ENCODE data around the gene RAB42.
"Not testable (repeated sequence)": the region's sequence is repeated elsewhere in the genome, so short reads cannot be mapped to it uniquely, and the experiment has no call there.

RAB42 gene, protein sequence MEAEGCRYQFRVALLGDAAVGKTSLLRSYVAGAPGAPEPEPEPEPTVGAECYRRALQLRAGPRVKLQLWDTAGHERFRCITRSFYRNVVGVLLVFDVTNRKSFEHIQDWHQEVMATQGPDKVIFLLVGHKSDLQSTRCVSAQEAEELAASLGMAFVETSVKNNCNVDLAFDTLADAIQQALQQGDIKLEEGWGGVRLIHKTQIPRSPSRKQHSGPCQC

DNA sequence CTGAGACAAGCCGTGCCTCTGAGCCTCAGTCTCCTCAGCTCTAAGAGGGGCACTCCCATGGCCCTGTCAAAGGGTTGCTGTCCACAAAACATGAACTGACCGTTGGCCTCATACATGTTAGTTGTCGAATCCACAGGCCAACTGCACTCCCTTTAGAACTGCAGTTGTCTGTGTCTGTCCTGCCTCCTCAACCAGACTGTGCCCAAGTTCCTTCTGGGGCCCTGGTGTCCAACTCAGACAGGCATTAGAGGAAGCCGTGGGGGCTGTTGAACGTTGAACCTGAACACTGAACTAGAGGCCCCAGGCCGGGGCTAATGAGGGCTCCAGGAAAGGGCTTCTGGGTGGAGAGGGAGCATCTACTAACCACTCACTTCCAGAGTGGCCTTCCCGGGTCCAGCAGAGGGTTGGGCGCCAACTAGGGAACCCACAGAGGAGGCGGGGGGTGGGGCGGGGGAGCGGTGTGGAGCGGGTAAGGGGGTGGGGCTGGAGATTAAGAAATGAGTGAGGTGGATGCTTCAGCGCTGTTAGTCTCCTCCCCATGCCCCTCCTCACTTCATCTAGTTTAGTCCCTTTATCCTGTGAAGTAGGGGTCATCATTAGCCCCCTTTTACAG is at the start of gene RAB42:
TSS of gene RAB42 (plus strand) at position 558 of the 613 bp plus-strand sequence. CDS start 247 bp downstream, outside the sequence.
- peak; percentile 77 for DNase-seq

GRCh38 chr1:28545246-28545628 is 46.8 kb upstream of the RAB42 start:
- no peak for DNase-seq

- DNase-seq = no peak
Observed at GRCh38 chr1:28548318-28548717, 43.7 kb upstream of the RAB42 start.

GRCh38 chr1:28551381-28551780 is 40.7 kb upstream of the RAB42 start:
- no peak for DNase-seq

DNA sequence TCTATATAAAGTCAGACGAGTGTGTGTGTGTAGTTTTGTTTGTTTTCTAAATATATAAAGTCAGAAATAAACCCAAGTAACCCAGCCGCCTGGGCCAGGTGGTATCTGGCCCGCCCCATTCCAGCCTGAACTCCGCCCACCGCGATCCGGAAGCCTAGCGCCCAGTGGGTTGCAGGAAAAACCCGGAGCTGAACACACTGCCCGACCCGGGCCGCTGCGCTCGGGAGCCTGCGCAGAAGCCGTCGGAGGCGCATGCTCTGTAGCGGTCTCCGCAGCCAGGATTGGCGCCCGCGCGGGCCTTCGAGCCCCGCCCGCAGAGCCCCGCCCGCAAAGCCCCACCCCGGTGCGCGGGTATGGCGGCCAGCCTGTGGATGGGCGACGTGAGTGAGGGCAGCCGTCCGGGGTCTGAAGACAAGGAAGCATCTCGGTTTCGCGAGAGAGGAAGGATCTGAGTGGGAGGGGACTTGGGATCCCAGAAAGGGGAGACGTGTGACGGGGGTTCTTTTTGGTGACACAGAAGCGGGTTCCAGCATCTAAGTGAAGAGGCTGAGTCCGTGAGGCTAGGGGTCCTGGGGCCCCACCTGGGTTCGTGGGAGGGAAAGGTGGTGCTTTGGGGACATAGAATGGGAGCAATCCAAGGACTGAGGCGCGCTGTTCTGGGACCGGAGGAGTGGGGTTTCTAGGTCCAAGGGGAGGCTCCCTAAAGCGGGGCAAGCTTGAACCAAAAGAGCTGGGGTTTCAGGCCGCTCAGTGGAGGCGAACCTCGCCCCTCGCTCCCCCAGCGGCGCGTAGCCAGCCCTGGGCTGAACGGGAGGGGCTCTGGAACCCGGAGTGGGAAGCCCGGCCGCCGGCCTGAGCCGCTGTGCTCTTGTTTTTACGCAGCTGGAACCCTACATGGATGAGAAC is 39.1 kb upstream of the RAB42 start, which contains the start of gene TRNAU1AP:
TSS of gene TRNAU1AP (plus strand) at position 328 of the 906 bp plus-strand sequence. CDS start at position 354, 26 bp downstream.
- peak; percentile 99 for DNase-seq

DNA sequence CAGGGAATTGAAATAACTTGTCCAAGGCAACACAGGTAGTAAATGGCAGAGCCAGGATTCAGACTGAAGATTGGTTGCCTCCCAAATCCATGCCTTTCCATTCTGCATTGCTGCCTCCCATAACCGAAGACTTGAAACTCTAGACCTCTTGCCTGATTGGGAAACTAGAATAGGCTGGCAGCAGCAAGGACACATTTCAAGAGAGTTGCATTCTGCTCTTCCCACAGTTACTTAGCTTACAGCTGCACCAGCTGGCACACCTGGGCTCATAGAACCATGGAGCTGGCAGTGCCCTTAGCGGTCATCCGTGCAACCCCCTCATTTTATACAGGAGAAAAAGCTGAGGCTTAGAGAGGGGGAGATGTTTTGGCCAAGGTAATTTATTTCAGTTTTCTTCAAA is 31.2 kb upstream of the RAB42 start:
- no peak for DNase-seq

DNA sequence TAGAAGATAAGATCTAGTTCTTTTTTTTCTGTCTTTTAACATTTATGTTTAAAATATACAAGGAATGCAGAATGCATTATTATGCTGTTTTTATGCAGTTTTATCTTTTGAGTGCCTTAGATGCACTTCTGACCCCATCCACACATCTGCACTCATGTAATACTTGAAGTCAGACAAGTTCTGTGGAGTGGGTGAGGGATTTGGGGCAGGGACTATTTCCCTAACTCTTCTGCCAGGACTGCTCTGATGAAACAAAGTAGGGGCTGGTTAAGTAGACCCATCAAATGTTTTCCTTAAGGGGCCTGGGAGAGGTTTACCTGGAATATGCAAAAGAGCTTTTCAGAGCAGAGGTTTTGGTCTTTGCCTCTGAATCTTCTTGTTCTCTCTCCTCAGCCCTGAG is 27.8 kb upstream of the RAB42 start:
- no peak for DNase-seq

- no peak for DNase-seq
Observed at GRCh38 chr1:28565040-28565439, 27.0 kb upstream of the RAB42 start.

- no peak for DNase-seq
Observed at GRCh38 chr1:28565726-28566125, 26.3 kb upstream of the RAB42 start.

DNA sequence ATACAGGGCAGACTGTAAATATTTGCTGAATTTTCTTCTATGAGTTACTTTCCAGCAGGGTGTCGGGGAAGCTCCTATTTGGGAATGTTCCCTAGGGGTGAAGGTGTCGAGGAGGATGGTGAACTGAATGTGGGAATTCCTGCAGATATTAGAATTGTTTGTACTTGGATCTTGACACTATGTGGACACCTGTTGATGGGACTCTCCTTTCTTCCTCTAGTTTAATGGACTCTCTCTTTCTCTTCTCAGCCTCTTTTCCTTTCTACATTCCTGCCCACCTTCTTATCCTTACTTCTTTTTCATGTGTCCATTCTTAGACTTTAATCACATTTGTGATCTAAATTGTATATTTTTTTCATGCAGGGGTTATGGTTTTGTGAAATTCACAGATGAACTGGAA is 25.1 kb upstream of the RAB42 start:
- no peak for DNase-seq

DNA sequence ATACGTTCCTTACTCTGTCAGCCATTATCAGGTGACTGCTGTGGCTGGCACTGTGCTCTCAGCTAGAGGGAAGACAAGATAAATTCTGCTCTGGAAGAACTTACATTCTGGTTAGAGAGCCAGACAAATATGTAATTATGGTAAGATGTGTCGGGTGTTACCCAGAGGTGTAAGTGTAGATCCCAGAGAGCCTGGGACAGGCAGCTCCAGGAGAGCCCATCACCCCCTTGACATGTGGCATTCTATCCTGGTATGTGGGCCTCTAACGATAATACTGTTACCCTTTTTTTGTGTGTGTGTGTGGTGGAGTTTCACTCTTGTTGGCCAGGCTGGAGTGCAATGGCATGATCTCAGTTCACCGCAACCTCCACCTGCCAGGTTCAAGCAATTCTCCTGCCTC is 20.2 kb upstream of the RAB42 start:
- DNase-seq = no peak

GRCh38 chr1:28572891-28573290 is 19.2 kb upstream of the RAB42 start:
- not testable (repeated sequence) for DNase-seq

DNA sequence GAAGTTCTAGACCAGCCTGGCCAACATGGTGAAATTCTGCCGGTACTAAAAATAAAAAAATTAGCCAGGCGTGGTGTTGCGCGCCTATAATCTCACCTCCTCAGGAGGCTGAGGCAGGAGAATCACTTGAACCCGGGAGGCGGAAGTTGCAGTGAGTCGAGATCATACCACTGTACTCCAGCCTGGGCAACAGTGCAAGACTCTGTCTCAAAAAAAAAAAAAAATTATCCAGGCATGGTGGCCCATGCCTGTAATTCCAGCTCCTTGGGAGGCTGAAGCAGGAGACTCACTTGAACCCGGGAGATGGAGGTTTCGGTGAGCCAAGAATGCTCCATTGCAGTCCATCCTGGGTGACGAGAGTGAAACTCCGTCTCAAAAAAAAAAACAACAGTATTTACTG is 18.5 kb upstream of the RAB42 start:
- no peak for DNase-seq

GRCh38 chr1:28577052-28577678 is 14.9 kb upstream of the RAB42 start:
- DNase-seq = peak; percentile 64

DNA sequence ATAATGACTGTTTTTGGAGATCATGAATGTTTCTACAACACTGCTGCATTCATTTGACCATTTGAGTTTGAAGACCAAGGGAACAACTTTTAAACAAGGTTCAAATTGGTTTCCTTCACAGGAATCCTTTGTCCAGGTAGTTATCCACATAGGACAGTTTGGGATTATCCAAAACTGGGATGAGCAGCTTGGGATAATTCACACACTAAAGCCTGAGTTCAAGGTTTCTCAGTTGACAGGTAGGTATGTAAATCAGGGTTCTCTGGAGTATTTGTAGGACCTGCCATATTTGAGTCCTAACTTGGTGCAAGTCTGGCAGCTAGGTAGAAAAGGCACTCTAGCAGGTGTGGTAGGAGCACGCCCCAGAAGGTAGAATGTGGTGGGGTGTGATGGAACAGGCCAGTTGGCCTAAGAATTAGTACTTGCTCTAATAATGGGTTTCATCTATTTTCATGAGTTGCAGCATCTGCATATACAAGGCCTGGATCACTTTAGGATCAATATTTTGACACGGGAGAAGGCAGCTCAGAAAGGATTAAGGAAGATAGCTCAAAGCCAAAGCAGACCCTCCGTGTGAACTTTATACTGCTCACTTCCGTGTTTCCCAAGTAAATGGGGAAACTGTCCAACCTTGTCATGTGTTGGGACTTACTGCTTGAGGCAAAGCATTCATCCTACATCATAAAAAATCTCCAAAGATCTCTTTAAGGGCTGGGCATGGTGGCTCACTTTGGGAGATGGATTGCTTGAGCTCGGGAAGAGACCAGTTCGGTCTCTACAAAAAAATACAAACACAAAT is 14.1 kb upstream of the RAB42 start:
- peak; percentile 63 for DNase-seq

GRCh38 chr1:28578696-28579218 is 13.3 kb upstream of the RAB42 start:
- no peak for DNase-seq

- no peak for DNase-seq
Observed at GRCh38 chr1:28579401-28579800, 12.7 kb upstream of the RAB42 start.

DNA sequence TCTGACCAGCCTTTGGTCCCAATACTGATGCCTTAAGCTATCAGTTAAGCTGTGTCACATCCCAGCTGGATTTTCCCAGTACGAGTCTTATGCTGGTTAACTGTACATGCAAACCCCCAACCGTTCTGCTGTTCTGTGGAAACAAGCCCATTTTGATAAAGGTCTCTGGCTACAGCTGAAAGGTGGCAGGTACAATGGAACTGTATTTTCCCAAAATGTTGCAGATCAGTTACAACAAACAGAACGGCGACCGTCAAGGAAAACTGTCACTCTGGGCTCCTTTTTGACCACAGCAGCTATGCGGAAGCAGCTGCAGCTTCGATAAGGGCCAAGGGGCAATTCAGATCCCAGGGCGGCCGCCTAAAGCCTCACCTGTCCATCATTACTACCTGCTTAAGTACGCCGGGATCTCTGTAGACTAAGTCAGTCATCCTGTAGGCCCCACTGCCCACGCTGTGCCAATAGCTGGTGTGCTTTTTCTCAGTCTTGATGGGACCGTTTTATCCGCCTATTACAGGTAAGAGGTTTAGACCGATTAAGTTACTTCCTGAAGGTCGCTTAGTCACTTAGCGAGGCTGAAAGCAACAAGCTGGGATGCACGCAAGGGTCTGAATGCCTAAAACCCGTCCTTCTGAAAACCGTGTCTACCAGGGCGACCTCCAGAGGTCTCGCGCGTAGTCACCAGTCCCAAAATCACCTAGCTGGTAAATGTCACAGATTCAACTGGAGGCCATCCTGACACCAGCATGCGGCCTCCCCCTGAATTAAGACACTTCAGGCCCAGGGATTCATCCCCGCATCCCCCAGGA is 11.1 kb upstream of the RAB42 start:
- peak; percentile 62 for DNase-seq

- DNase-seq = peak; percentile 98
Observed at GRCh38 chr1:28581531-28582247, 10.4 kb upstream of the RAB42 start.

DNA sequence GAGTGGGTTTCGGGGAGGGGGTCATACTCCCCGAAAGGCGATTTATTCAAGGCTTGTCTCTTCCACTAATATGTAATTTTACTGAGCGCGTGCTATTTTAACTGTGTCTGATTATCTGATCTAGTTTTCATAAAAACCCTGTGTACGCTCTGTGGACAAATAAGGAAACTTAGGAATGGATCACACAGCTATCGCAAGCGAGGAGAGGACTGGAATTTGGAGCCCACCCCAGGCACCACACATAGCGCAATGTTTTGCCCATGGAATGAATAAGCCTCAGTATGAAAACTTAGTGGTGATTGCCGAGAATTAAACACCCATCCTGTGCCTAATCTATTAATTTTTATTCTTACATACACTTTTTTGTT is 9.8 kb upstream of the RAB42 start:
- DNase-seq = peak; percentile 53

Measured in NCI-H82 (cell line).